ACC112 (cell line): Measurements from ENCODE around the gene HSD11B1L.

Experiments used
- H2AFZ ChIP-seq: fragments of 200-600 bp; sonication (generic); one replicate; pipeline ENCODE4 v1.6.0; 2017; ENCODE audit warnings: antibody characterized with exemption, low read length; ENCODE audit not compliant: unreplicated experiment
- H3K27ac ChIP-seq: fragments of 200-600 bp; sonication (generic); 2 replicates; pipeline ENCODE4 v1.5.1; 2014; ENCODE audit warnings: low read depth, mild to moderate bottlenecking, antibody characterized with exemption, low read length, moderate library complexity
- H3K27me3 ChIP-seq: fragments of 200-600 bp; sonication (generic); 2 replicates; pipeline ENCODE4 v1.6.1; 2014; ENCODE audit warnings: mild to moderate bottlenecking, antibody characterized with exemption, low read length, moderate library complexity, mixed read lengths; ENCODE audit not compliant: insufficient read depth
- H3K36me3 ChIP-seq: fragments of 200-600 bp; sonication (generic); 2 replicates; pipeline ENCODE4 v1.6.1; 2016; ENCODE audit warnings: mild to moderate bottlenecking, antibody characterized with exemption, low read length, moderate library complexity, mixed read lengths; ENCODE audit not compliant: insufficient read depth
- H3K4me1 ChIP-seq: fragments of 200-600 bp; sonication (generic); one replicate; pipeline ENCODE4 v1.6.1; 2016; ENCODE audit warnings: low read length, mixed read lengths; ENCODE audit not compliant: insufficient read depth, unreplicated experiment, control insufficient read depth
- H3K4me3 ChIP-seq: fragments of 200-600 bp; sonication (generic); 2 replicates; pipeline ENCODE4 v1.5.1; 2014; ENCODE audit warnings: mild to moderate bottlenecking, low read depth, low read length
- H3K79me2 ChIP-seq: fragments of 200-600 bp; sonication (generic); one replicate; pipeline ENCODE4 v1.6.0; 2016; ENCODE audit warnings: low read length; ENCODE audit not compliant: control insufficient read depth, unreplicated experiment, insufficient read depth

The HSD11B1L gene

DNA sequence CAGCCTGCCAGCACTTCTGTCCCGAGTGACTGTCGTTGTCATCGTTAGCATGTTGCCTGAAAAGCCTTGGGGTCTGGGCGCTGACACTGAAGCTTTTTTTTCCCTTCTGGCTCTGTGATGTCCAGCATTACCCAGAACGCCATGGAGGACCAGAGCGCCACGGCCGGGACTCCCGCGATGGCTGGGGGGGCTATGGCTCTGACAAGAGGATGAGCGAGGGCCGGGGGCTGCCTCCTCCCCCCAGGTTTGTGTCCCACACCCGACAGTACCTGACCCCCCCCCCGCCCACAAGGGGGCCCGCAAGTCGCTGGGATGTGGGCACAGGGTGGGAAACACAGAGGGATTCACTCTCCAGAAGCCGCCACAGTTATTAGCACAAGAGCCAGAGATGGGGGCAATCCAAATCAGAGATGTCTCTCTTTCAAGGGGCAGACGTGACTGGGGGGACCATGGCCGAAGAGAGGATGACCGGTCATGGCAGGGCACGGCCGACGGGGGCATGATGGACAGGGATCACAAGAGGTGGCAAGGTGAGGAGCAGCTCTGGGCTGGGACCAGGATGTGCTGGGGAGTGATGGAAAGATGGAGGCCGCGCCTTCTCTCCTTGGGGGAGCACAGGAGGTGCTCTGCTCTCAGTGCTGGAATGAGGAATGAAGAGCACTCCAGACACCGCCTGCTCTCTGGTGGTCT is 13.8 kb upstream of the HSD11B1L start:
- H3K79me2 ChIP-seq, result no peaks in the 10 kb centered on the region
- H3K36me3 ChIP-seq, result peaks cover 12% of the 10 kb centered on the region; the same call in 1 of the 2 replicates
- H3K4me1 ChIP-seq, result peaks cover 4% of the 10 kb centered on the region
- no peak overlapping the region for H2AFZ ChIP-seq
- no peak overlapping the region for H3K27ac ChIP-seq
- H3K27me3 ChIP-seq, result no peaks in the 10 kb centered on the region
- no peak overlapping the region for H3K4me3 ChIP-seq

DNA sequence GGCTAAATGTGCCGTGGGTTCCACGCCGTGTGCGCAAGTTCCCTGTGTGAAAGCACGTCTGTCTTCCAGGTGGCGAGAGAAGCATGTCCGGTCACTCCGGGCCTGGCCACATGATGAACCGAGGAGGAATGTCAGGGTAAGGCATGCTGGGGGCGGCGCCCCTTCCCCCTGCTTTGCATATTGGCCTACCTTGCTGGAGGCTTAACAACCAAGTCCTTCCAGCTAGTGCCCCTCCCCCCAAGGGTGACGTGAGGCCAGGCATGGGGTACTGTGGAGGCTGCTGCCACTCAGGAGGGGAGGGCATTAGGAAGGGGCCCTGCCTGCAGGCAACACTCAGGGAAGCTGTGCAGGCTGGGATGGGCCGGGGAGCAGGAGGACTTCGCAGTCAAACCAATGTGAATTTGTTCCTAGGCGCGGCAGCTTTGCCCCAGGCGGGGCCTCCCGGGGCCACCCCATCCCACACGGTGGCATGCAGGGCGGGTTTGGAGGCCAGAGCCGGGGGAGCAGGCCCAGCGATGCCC is 13.0 kb upstream of the HSD11B1L start:
- Histone ChIP-seq H3K27me3 (no peaks in the 10 kb centered on the region), H3K27ac (no peak overlapping the region), H3K4me3 (no peak overlapping the region), H3K79me2 (no peaks in the 10 kb centered on the region), H2AFZ (no peak overlapping the region), H3K36me3 (peaks cover 12% of the 10 kb centered on the region; the same call in 1 of the 2 replicates), H3K4me1 (peaks cover 4% of the 10 kb centered on the region)

DNA sequence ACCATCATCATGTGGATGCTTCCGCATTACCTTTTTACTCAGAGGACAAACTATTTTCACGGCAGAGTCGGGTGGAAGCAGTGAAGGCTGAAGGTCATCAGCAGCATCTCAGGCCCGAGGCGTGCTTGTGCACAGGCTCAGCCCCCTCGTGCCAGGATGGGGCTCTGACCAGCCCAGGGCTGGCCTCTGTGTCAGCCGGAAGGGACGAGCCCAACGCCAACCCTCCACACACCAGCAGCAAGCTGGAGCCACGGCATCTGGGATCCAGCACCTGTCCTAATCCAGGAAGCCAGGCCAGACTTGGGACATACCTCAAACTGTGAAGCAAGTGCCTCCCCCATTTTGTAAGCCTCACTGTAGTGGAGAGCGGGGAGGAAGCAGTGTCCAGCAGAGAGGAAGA is 11.6 kb upstream of the HSD11B1L start:
- Histone ChIP-seq H3K4me3 (no peak overlapping the region), H3K27me3 (no peaks in the 10 kb centered on the region), H3K79me2 (no peaks in the 10 kb centered on the region), H3K36me3 (0 out of 2 replicates have a peak, but pooled peaks cover 10% of the 10 kb centered on the region), H3K27ac (no peak overlapping the region), H2AFZ (no peak overlapping the region), H3K4me1 (peaks cover 4% of the 10 kb centered on the region)

DNA sequence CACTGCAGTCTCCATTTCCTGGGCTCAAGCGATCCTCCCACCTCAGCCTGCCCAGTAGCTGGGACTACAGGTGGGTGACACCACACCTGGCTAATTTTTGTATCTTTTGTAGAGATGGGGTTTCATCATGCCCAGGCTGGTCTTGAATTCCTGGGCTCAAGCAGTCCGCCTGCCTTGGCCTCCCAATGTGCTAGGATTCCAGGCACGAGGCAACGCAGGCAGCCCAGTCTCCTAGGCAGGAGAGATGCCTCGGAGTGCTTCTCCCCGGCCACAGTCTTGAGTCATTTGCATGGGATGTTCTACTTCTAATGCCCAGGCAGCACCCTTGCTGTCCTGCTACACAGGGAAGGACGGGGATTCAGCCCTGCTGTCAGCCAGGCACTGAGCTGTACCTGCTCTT is 9.2 kb upstream of the HSD11B1L start:
- no peaks in the 10 kb centered on the region for H3K4me1 ChIP-seq
- H3K27ac ChIP-seq, result no peak overlapping the region
- H3K27me3 ChIP-seq, result no peaks in the 10 kb centered on the region
- 0 out of 2 replicates have a peak, but pooled peaks cover under 1% of the 10 kb centered on the region for H3K36me3 ChIP-seq
- no peak overlapping the region for H3K4me3 ChIP-seq
- H2AFZ ChIP-seq, result no peak overlapping the region
- H3K79me2 ChIP-seq, result no peaks in the 10 kb centered on the region

DNA sequence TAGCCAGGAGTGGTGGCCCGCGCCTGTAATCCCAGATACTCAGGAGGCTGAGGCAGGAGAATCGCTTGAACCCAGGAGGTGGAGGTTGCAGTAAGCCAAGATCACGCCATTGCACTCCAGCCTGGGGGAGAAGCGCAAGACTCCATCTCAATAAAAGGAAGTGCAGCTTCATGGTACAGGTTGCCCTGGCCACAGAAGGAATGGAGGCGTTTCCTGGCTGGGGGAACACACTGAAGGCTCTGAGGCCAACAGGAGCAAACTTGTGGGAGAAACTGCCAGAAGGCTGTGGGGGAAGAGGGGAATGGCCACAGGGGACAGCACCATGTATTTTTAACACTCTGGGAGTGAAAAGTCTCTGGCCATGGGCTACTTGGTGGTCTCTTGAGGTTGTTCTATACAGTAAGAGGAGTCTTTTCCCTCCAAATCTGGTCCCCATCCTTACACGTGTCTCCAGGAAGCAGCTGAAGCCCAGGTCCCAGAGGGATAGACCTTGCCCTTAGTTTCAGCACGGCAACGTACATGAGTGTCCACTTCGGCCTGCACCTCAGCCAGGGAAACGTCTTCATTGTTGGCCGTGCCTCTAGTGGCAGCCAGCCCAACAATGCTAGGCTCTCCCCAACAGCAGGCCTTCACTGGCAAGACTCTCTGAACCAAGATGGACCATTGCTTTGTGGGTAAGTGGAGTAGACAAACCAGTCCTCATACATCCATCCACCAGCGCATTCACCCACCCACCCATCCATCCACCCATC is 7.9 kb upstream of the HSD11B1L start:
- Histone ChIP-seq H3K27ac (no peak overlapping the region), H3K4me1 (no peaks in the 10 kb centered on the region)

DNA sequence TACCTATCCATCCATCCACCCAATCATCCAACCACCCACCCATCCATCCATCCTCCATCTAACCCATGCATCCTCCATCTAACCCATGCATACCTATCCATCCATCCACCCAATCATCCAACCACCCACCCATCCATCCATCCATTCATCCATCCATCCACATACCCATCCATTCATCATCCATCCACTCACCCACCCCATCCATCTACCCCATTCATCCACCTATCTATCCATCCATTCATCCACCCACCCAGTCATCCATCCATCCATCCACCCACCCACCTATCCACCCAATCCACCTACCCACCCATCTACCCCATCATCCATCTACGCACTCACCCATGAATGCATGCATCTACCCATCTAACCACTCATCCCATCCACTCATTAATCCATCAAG is 7.1 kb upstream of the HSD11B1L start:
- Histone ChIP-seq H3K4me3 (no peak overlapping the region), H3K79me2 (no peaks in the 10 kb centered on the region), H3K27me3 (no peaks in the 10 kb centered on the region), H3K36me3 (no peaks in the 10 kb centered on the region), H2AFZ (no peak overlapping the region), H3K4me1 (no peaks in the 10 kb centered on the region), H3K27ac (no peak overlapping the region)

More for the DNA sequence above, 7.9 kb upstream of the HSD11B1L start:
- Histone ChIP-seq H2AFZ (no peak overlapping the region), H3K79me2 (no peaks in the 10 kb centered on the region), H3K36me3 (no peaks in the 10 kb centered on the region), H3K4me3 (no peak overlapping the region), H3K27me3 (no peaks in the 10 kb centered on the region)

DNA sequence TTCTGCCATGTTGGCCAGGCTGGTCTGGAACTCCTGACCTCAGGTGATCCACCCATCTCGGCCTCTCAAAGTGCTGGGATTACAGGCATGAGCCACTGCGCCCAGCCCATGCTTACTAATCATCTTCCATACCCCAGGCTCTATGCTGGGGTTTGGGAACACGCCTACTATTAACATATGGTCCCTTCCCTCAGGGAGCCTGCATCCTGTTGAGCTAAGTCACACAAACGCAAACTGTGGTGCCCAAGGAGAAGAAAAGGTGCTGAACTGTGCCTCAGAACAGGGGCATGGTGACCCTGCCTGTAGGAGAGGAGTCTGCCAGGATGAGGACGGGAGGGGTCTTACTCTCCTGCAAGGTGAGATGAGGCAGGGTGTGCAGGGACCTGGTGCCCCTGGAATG is 6.1 kb upstream of the HSD11B1L start:
- peaks cover 6% of the 10 kb centered on the region for H3K79me2 ChIP-seq
- H3K27me3 ChIP-seq, result no peaks in the 10 kb centered on the region
- H3K4me3 ChIP-seq, result no peak overlapping the region
- H2AFZ ChIP-seq, result no peak overlapping the region
- H3K27ac ChIP-seq, result no peak overlapping the region
- no peaks in the 10 kb centered on the region for H3K4me1 ChIP-seq
- H3K36me3 ChIP-seq, result no peaks in the 10 kb centered on the region

DNA sequence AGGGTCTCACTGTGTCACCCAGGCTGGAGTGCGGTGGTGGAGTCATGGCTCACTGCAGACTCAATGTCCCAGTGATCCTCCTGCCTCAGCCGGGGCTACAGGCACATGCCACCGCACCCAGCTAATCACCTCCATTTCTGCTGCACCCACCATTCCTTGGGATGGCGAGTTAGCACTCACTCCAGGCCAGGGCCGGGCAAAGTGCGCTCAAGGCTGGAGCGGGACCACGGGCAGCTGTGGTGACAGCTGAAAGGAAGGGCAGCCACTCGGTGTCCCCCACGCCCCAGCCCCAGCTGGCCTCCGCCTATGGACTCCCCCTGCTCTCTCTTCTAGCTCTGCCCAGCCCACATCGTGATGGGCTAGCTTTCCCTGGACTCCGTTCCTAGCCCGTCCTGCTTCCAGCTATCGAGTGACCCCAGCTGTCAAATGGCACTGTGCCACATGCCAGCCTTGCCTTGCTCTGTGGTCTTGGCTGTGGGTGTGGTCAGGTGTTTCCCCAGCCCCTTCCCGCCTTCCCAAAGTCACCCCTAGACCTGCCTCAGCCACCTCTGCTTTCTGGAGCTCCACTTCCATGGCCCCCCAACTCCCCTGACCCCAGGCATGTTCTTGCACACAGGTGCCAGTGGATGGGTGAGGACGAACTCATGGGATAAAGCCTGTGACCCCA is 4.6 kb upstream of the HSD11B1L start:
- no peaks in the 10 kb centered on the region for H3K36me3 ChIP-seq
- no peak overlapping the region for H2AFZ ChIP-seq
- H3K79me2 ChIP-seq, result peaks cover 6% of the 10 kb centered on the region
- no peaks in the 10 kb centered on the region for H3K27me3 ChIP-seq
- H3K27ac ChIP-seq, result no peak overlapping the region
- no peaks in the 10 kb centered on the region for H3K4me1 ChIP-seq
- H3K4me3 ChIP-seq, result no peak overlapping the region

DNA sequence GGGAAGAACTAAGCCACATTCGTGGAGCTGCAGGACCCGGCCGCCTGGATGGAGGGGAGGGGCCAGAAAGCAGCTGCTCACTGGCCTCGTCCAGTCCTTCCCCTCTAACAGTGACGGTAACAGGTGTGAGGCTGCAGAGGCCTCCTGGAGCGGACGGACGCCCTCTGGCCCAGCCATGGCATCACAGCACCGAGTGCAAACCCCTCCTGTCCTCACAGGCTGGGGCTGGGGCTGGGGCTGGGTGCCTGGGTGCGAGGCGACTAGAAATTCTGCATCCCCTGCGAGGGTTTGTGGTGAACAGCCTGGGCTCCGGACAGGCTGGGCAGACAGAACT is 4.1 kb upstream of the HSD11B1L start:
- Histone ChIP-seq H3K27ac (no peak overlapping the region), H3K79me2 (peaks cover 6% of the 10 kb centered on the region), H2AFZ (no peak overlapping the region), H3K27me3 (no peaks in the 10 kb centered on the region), H3K4me3 (no peak overlapping the region), H3K4me1 (no peaks in the 10 kb centered on the region), H3K36me3 (no peaks in the 10 kb centered on the region)

DNA sequence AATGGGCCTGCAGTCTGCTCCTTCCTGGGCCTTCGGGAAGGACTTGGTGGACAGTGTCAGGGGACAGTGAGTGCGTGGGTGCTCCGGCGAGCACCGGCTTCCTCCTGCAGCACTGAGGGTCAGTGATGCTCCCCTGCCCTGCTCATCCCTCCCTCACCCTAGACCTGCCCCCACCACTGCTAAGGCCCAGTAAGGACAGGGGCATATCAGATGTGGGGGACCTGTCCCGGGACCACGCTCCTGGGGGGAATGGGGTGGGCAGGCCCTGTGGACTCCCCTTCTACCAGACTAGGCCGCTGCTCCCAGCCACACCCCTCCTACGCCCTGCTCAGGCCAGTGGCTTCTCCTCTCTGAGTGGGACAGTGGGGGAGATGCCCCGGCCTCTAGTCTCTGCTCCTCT is 3.7 kb upstream of the HSD11B1L start:
- H2AFZ ChIP-seq, result no peak overlapping the region
- peaks cover 6% of the 10 kb centered on the region for H3K79me2 ChIP-seq
- H3K4me1 ChIP-seq, result no peaks in the 10 kb centered on the region
- H3K27ac ChIP-seq, result no peak overlapping the region
- no peaks in the 10 kb centered on the region for H3K36me3 ChIP-seq
- no peak overlapping the region for H3K4me3 ChIP-seq
- no peaks in the 10 kb centered on the region for H3K27me3 ChIP-seq
